ENCODE measurements around the gene SLC25A51.

GRCh38 chr9:37939575-37940095 lies 35.7 kb upstream of the SLC25A51 start:
- no peak for TF ChIP-seq CTCF (IDR thresholded peaks at IDR 0.05; ENCODE audit: poor library complexity, severe bottlenecking)
- TF ChIP-seq MXI1 (conservative IDR thresholded peaks at IDR 0.05; ENCODE audit: poor library complexity, severe bottlenecking), result no peak
- no peak for TF ChIP-seq SMC3 (conservative IDR thresholded peaks at IDR 0.05; ENCODE audit: poor library complexity)
- no peak for TF ChIP-seq EP300 (conservative IDR thresholded peaks at IDR 0.05; ENCODE audit: poor library complexity, severe bottlenecking)
